ENCODE measurements around the gene SH3BGR.

SH3BGR gene

DNA sequence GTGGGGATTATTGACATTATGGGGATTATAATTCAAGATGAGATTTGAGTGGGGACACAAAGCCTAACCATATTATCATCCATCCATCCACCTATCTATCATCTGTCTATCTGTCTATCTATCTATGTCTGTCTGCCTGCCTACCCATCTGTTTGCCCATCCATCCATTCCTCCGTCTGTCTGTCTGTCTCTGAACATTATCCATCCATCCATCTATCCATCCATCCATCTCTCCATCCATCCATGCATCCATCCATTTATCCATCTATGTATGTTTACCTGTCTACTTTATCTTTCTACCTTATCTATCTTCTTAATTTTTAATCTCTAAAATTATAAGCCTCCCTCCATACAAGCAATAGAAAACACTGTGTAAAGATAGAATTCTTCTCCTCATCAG, 47.4 kb downstream of the SH3BGR start:
- Histone ChIP-seq H3K4me3 (ENCODE audit: low read length) (no peak overlapping the region), H3K4me1 (ENCODE audit: control insufficient read depth, insufficient read depth, low read length) (no peaks in the 10 kb centered on the region), H3K9me3 (ENCODE audit: control insufficient read depth, low read length) (no peaks in the 10 kb centered on the region), H3K9ac (ENCODE audit: low read length) (no peak overlapping the region), H3K27me3 (ENCODE audit: control insufficient read depth, insufficient read depth, low read length) (no peaks in the 10 kb centered on the region), H3K36me3 (ENCODE audit: control insufficient read depth, insufficient read depth, low read length) (no peaks in the 10 kb centered on the region)

DNA sequence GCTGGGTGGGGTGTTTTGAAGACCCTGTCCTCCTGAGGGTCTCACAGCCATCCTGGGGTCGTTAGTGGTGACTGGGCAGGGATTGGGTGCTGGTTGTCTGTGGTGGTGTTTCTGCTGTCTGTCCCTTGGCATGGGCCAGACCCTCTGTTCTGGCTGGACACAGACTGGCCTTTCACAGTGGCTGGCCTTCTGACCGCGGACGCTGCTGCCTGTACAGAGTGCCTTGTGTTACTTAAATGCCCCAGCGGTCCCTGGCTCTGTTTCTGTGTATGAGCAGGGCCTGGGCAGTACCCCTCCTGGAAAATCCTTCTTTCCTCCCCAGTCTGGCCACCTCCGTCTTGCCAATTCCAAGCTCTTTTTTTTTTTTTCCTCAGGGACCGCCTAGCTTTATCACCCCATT, 50.9 kb downstream of the SH3BGR start:
- no peaks in the 10 kb centered on the region for H3K36me3 ChIP-seq (ENCODE audit: control insufficient read depth, insufficient read depth, low read length)
- no peaks in the 10 kb centered on the region for H3K4me1 ChIP-seq (ENCODE audit: control insufficient read depth, insufficient read depth, low read length)
- no peak overlapping the region for H3K4me3 ChIP-seq (ENCODE audit: low read length)
- H3K9me3 ChIP-seq (ENCODE audit: control insufficient read depth, low read length): no peaks in the 10 kb centered on the region
- no peaks in the 10 kb centered on the region for H3K27me3 ChIP-seq (ENCODE audit: control insufficient read depth, insufficient read depth, low read length)
- H3K9ac ChIP-seq (ENCODE audit: low read length): no peak overlapping the region

- Histone ChIP-seq H3K27me3 (ENCODE audit: control insufficient read depth, insufficient read depth, low read length) (no peaks in the 10 kb centered on the region), H3K9me3 (ENCODE audit: control insufficient read depth, low read length) (no peaks in the 10 kb centered on the region), H3K9ac (ENCODE audit: low read length) (no peak overlapping the region), H3K4me1 (ENCODE audit: control insufficient read depth, insufficient read depth, low read length) (no peaks in the 10 kb centered on the region), H3K4me3 (ENCODE audit: low read length) (no peak overlapping the region), H3K36me3 (ENCODE audit: control insufficient read depth, insufficient read depth, low read length) (no peaks in the 10 kb centered on the region)
These were observed 51.5 kb downstream of the SH3BGR start for GRCh38 chr21:39503123-39503762.

DNA sequence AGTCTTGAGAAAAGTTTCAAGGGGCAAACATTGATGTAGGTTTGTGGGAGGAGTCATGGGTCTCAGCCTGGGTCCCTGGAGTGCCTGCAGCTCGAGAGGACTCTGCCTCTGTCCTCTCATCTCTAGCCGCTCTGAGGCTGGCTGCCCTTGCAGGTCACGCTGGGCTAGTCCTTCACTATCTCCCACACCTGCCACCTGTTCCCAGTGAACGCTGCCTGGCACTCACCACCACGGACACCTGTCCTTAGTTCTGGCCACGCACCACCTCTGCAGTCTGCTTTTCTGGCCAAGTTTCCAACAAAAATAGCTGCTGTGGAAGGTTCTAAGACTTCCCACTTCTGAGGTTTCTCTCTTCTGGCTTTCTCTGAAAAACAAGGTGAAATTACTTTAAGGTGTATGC, 52.5 kb downstream of the SH3BGR start:
- H3K27me3 ChIP-seq (ENCODE audit: control insufficient read depth, insufficient read depth, low read length): no peaks in the 10 kb centered on the region
- H3K36me3 ChIP-seq (ENCODE audit: control insufficient read depth, insufficient read depth, low read length): no peaks in the 10 kb centered on the region
- H3K9ac ChIP-seq (ENCODE audit: low read length): no peak overlapping the region
- H3K4me1 ChIP-seq (ENCODE audit: control insufficient read depth, insufficient read depth, low read length): no peaks in the 10 kb centered on the region
- H3K9me3 ChIP-seq (ENCODE audit: control insufficient read depth, low read length): no peaks in the 10 kb centered on the region
- H3K4me3 ChIP-seq (ENCODE audit: low read length): no peak overlapping the region

DNA sequence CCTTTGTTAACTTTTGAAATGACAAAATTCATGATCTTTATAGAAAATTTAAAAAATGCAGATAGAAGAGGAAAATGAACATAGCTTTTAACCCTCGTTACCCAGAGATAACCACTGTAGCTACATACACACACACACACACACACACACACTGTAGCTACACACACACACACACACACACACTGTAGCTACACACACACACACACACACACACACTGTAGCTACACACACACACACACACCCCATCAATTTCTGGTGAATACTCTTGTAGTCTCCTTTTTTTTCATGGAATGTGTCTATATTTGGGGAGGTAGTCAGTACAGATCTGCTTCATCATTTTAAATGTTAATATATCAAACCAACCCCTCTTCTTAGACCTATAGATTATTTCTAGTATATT, 58.5 kb downstream of the SH3BGR start:
- no peaks in the 10 kb centered on the region for H3K27me3 ChIP-seq (ENCODE audit: control insufficient read depth, insufficient read depth, low read length)
- no peak overlapping the region for H3K9ac ChIP-seq (ENCODE audit: low read length)
- H3K4me1 ChIP-seq (ENCODE audit: control insufficient read depth, insufficient read depth, low read length): no peaks in the 10 kb centered on the region
- no peaks in the 10 kb centered on the region for H3K9me3 ChIP-seq (ENCODE audit: control insufficient read depth, low read length)
- H3K4me3 ChIP-seq (ENCODE audit: low read length): no peak overlapping the region
- no peaks in the 10 kb centered on the region for H3K36me3 ChIP-seq (ENCODE audit: control insufficient read depth, insufficient read depth, low read length)

GRCh38 chr21:39511102-39511501, 59.3 kb downstream of the SH3BGR start:
- H3K4me3 ChIP-seq (ENCODE audit: low read length): no peak overlapping the region
- no peaks in the 10 kb centered on the region for H3K9me3 ChIP-seq (ENCODE audit: control insufficient read depth, low read length)
- H3K9ac ChIP-seq (ENCODE audit: low read length): no peak overlapping the region
- no peaks in the 10 kb centered on the region for H3K36me3 ChIP-seq (ENCODE audit: control insufficient read depth, insufficient read depth, low read length)
- H3K27me3 ChIP-seq (ENCODE audit: control insufficient read depth, insufficient read depth, low read length): no peaks in the 10 kb centered on the region
- no peaks in the 10 kb centered on the region for H3K4me1 ChIP-seq (ENCODE audit: control insufficient read depth, insufficient read depth, low read length)

- no peaks in the 10 kb centered on the region for H3K27me3 ChIP-seq (ENCODE audit: control insufficient read depth, insufficient read depth, low read length)
These were observed 62.0 kb downstream of the SH3BGR start for GRCh38 chr21:39513735-39514134.

GRCh38 chr21:39515684-39516472, 64.1 kb downstream of the SH3BGR start:
- Histone ChIP-seq H3K9ac (ENCODE audit: low read length) (no peak overlapping the region), H3K27me3 (ENCODE audit: control insufficient read depth, insufficient read depth, low read length) (no peaks in the 10 kb centered on the region), H3K4me3 (ENCODE audit: low read length) (no peak overlapping the region), H3K9me3 (ENCODE audit: control insufficient read depth, low read length) (no peaks in the 10 kb centered on the region), H3K4me1 (ENCODE audit: control insufficient read depth, insufficient read depth, low read length) (peaks cover 16% of the 10 kb centered on the region), H3K36me3 (ENCODE audit: control insufficient read depth, insufficient read depth, low read length) (no peaks in the 10 kb centered on the region)

More at GRCh38 chr21:39513735-39514134, 62.0 kb downstream of the SH3BGR start:
- no peak overlapping the region for H3K9ac ChIP-seq (ENCODE audit: low read length)
- no peaks in the 10 kb centered on the region for H3K9me3 ChIP-seq (ENCODE audit: control insufficient read depth, low read length)
- no peaks in the 10 kb centered on the region for H3K36me3 ChIP-seq (ENCODE audit: control insufficient read depth, insufficient read depth, low read length)
- no peak overlapping the region for H3K4me3 ChIP-seq (ENCODE audit: low read length)
- peaks cover 7% of the 10 kb centered on the region for H3K4me1 ChIP-seq (ENCODE audit: control insufficient read depth, insufficient read depth, low read length)

DNA sequence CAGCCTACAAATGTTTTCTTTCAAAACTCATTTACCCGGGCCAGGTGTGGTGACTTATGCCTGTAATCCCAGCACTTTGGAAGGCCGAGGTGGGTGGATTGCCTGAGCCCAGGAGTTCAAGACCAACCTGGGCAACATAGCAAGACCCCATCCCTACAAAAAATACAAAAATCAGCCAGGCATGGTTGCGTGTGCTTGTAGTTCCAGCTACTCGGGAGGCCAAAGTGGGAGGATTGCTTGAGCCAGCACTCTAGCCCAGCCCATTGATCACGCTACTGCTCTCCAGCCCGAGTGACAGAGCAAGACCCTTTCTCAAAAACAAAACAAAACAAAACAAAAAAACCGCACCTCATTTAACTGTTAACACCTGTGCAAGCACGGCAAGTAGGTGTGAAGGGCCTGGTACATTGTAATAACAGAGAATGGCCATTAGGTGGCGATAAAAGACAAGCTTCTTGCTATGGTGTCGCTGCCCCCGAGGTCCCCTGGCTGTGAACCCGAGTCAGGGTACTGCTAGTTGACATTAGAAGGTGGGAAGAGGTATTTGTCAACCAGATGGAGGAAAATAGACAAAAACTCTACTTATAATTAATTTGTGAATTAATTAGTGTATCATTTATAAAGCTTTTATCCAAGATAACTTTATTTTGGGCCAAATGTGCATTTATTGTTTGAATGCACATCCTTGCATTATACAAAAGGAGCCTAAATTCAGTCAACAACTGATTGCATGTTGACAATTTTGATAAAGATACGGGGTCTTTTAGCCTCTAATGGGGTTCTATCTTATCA, 66.5 kb downstream of the SH3BGR start:
- Histone ChIP-seq H3K9ac (ENCODE audit: low read length) (peak overlapping the region; percentile 24), H3K4me1 (ENCODE audit: control insufficient read depth, insufficient read depth, low read length) (peaks cover 25% of the 10 kb centered on the region), H3K27me3 (ENCODE audit: control insufficient read depth, insufficient read depth, low read length) (no peaks in the 10 kb centered on the region), H3K36me3 (ENCODE audit: control insufficient read depth, insufficient read depth, low read length) (no peaks in the 10 kb centered on the region), H3K9me3 (ENCODE audit: control insufficient read depth, low read length) (no peaks in the 10 kb centered on the region), H3K4me3 (ENCODE audit: low read length) (no peak overlapping the region)

DNA sequence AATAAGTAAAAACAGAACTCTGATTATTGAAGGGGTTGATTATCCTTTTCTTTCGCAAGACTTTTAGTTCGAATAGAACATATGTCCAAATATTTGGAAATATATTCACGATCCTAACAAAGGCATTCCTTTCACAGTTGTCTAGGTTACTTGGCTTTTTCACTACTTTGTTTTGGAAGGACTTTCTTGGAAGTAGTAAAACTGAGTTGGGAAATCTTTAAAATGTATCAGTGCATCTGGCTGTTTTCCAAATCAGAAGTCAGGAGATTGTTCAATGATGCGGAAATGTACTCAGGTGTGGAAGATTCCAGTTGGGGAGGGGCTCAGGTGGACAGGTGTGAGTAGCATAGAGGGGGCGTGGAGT, 67.1 kb downstream of the SH3BGR start:
- Histone ChIP-seq H3K36me3 (ENCODE audit: control insufficient read depth, insufficient read depth, low read length) (no peaks in the 10 kb centered on the region), H3K9me3 (ENCODE audit: control insufficient read depth, low read length) (no peaks in the 10 kb centered on the region), H3K9ac (ENCODE audit: low read length) (peak overlapping the region; percentile 24), H3K27me3 (ENCODE audit: control insufficient read depth, insufficient read depth, low read length) (no peaks in the 10 kb centered on the region), H3K4me3 (ENCODE audit: low read length) (no peak overlapping the region), H3K4me1 (ENCODE audit: control insufficient read depth, insufficient read depth, low read length) (peaks cover 30% of the 10 kb centered on the region)

DNA sequence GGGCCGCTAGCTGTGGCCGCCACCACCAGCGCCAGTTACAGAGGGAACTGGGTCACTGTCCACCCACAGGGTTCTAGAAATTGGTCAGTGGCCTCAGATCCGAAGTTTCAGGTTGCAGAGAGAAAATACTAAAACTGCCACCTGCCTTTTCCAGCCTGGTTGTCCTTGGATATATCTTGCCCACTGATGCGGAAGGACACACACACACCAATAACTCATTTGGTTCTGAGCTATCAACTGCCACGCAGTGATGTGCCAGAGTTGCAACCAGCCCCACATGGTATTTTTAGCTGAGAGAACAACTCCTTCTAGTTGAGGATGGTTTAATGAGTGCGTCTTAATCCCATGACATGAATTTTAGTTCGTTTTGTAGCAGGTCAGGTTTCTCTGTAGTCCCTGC, 68.1 kb downstream of the SH3BGR start:
- no peaks in the 10 kb centered on the region for H3K27me3 ChIP-seq (ENCODE audit: control insufficient read depth, insufficient read depth, low read length)
- no peak overlapping the region for H3K4me3 ChIP-seq (ENCODE audit: low read length)
- no peaks in the 10 kb centered on the region for H3K9me3 ChIP-seq (ENCODE audit: control insufficient read depth, low read length)
- H3K4me1 ChIP-seq (ENCODE audit: control insufficient read depth, insufficient read depth, low read length): peaks cover 35% of the 10 kb centered on the region
- no peak overlapping the region for H3K9ac ChIP-seq (ENCODE audit: low read length)
- H3K36me3 ChIP-seq (ENCODE audit: control insufficient read depth, insufficient read depth, low read length): no peaks in the 10 kb centered on the region

DNA sequence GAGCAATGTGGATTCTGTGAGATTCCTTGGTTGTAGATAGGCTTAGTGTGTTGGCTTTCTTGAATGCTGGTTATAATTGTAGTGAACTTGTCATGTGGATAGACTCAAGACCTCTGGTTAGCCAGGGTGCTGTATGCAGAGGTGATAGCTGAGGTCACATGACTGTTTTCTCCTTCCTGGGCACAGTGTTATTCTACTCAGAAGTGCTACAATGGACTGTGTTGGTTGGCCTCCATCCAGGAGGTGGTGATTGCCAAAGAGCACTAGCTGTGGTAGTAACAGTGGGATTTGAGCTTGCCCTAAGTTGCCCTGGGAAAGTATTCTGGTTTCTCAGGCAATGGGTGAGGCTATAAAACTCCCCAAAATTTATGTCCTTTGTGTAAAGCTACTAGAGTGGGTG, 71.6 kb downstream of the SH3BGR start:
- no peaks in the 10 kb centered on the region for H3K9me3 ChIP-seq (ENCODE audit: control insufficient read depth, low read length)
- H3K4me3 ChIP-seq (ENCODE audit: low read length): no peak overlapping the region
- H3K27me3 ChIP-seq (ENCODE audit: control insufficient read depth, insufficient read depth, low read length): no peaks in the 10 kb centered on the region
- no peak overlapping the region for H3K9ac ChIP-seq (ENCODE audit: low read length)
- no peaks in the 10 kb centered on the region for H3K36me3 ChIP-seq (ENCODE audit: control insufficient read depth, insufficient read depth, low read length)
- peaks cover 49% of the 10 kb centered on the region for H3K4me1 ChIP-seq (ENCODE audit: control insufficient read depth, insufficient read depth, low read length)
